KMS-11 (cell line): ENCODE measurements around the gene DISC1.

ENCODE experiments used
- H2AFZ ChIP-seq: fragments of 200-600 bp; sonication (generic); 2 replicates; pipeline ENCODE4 v1.6.1; 2016; ENCODE audit warnings: antibody characterized with exemption, mixed run types, low read depth
- H3K27ac ChIP-seq: fragments of 200-600 bp; sonication (generic); 2 replicates; pipeline ENCODE4 v1.6.1; 2016; ENCODE audit warnings: mild to moderate bottlenecking, mixed run types
- H3K27me3 ChIP-seq: fragments of 200-600 bp; sonication (generic); 2 replicates; pipeline ENCODE4 v1.6.1; 2017; ENCODE audit warnings: mild to moderate bottlenecking, low read depth, mixed run types, moderate library complexity; ENCODE audit not compliant: insufficient read depth
- H3K36me3 ChIP-seq: fragments of 200-600 bp; sonication (generic); 2 replicates; pipeline ENCODE4 v1.6.1; 2017; ENCODE audit warnings: mild to moderate bottlenecking, mixed run types; ENCODE audit not compliant: insufficient read depth
- H3K4me1 ChIP-seq: fragments of 200-600 bp; sonication (generic); 2 replicates; pipeline ENCODE4 v1.6.1; 2016; ENCODE audit warnings: mild to moderate bottlenecking, low read depth, mixed run types; ENCODE audit not compliant: poor library complexity, severe bottlenecking
- H3K4me2 ChIP-seq: fragments of 200-600 bp; sonication (generic); 2 replicates; pipeline ENCODE4 v1.7.0; 2016; ENCODE audit warnings: mild to moderate bottlenecking, mixed run types
- H3K4me3 ChIP-seq: fragments of 200-600 bp; sonication (generic); IDR thresholded peaks from 2 replicates; pipeline ENCODE4 v1.6.1; 2017; ENCODE audit warnings: low read depth, low read length, mixed read lengths; ENCODE audit not compliant: insufficient read depth
- H3K79me2 ChIP-seq: fragments of 200-600 bp; sonication (generic); 2 replicates; pipeline ENCODE4 v1.6.1; 2016; ENCODE audit warnings: low read depth, mixed run types; ENCODE audit not compliant: insufficient read depth
- H3K9ac ChIP-seq: fragments of 200-600 bp; sonication (generic); 2 replicates; pipeline ENCODE4 v1.6.1; 2016; ENCODE audit warnings: mild to moderate bottlenecking, mixed run types
- H4K20me1 ChIP-seq: fragments of 200-600 bp; sonication (generic); 2 replicates; pipeline ENCODE4 v1.6.1; 2016; ENCODE audit warnings: mild to moderate bottlenecking, mixed run types; ENCODE audit not compliant: insufficient read depth
- TF ChIP-seq, protein P1 (sequence below): fragments of 200-600 bp; sonication (generic); conservative IDR thresholded peaks from 2 replicates; pipeline ENCODE4 v1.6.1; 2017; ENCODE audit warnings: low read depth, mild to moderate bottlenecking, antibody characterized with exemption, low read length, moderate library complexity, mixed read lengths

DISC1 gene

GRCh38 chr1:231841616-231842344 is 215.2 kb downstream of the DISC1 start:
- TF ChIP-seq, protein P1, sequence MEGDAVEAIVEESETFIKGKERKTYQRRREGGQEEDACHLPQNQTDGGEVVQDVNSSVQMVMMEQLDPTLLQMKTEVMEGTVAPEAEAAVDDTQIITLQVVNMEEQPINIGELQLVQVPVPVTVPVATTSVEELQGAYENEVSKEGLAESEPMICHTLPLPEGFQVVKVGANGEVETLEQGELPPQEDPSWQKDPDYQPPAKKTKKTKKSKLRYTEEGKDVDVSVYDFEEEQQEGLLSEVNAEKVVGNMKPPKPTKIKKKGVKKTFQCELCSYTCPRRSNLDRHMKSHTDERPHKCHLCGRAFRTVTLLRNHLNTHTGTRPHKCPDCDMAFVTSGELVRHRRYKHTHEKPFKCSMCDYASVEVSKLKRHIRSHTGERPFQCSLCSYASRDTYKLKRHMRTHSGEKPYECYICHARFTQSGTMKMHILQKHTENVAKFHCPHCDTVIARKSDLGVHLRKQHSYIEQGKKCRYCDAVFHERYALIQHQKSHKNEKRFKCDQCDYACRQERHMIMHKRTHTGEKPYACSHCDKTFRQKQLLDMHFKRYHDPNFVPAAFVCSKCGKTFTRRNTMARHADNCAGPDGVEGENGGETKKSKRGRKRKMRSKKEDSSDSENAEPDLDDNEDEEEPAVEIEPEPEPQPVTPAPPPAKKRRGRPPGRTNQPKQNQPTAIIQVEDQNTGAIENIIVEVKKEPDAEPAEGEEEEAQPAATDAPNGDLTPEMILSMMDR, result no peak
- Histone ChIP-seq H3K79me2 (no peaks in the 10 kb centered on the region), H3K4me3 (no peak overlapping the region), H4K20me1 (no peaks in the 10 kb centered on the region), H3K4me2 (no peak overlapping the region), H2AFZ (no peak overlapping the region), H3K4me1 (no peaks in the 10 kb centered on the region), H3K27ac (no peak overlapping the region), H3K9ac (no peak overlapping the region), H3K36me3 (no peaks in the 10 kb centered on the region), H3K27me3 (no peaks in the 10 kb centered on the region)

DNA sequence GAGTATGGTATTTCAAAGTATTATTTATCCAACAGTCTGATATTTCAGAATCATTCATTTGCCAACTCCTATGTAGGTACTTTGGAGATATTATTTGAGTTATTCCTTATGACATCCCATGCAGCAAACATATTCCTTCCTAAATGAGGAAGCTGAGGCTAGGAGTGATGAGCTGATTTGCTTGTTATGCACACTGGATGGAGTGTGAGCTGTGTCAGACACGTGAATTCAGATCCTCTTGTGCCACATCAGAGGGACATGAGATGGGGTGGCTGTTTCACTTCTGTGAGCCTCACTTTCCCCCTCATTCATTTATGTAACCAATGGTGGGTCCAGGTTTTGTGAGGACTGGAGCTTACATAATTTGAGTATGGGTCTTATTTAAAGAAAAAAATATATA is 215.9 kb downstream of the DISC1 start:
- H3K36me3 ChIP-seq, result no peaks in the 10 kb centered on the region
- no peaks in the 10 kb centered on the region for H3K79me2 ChIP-seq
- H3K9ac ChIP-seq, result no peak overlapping the region
- no peaks in the 10 kb centered on the region for H4K20me1 ChIP-seq
- no peak overlapping the region for H3K4me2 ChIP-seq
- no peaks in the 10 kb centered on the region for H3K4me1 ChIP-seq
- no peak overlapping the region for H3K27ac ChIP-seq
- no peaks in the 10 kb centered on the region for H3K27me3 ChIP-seq
- H3K4me3 ChIP-seq, result no peak overlapping the region
- no peak overlapping the region for H2AFZ ChIP-seq
- TF ChIP-seq, protein P1, result no peak

GRCh38 chr1:231844986-231845502 is 218.5 kb downstream of the DISC1 start:
- Histone ChIP-seq H3K27me3 (no peaks in the 10 kb centered on the region), H3K4me1 (no peaks in the 10 kb centered on the region), H3K36me3 (no peaks in the 10 kb centered on the region), H3K4me3 (no peak overlapping the region), H3K27ac (no peak overlapping the region), H3K9ac (no peak overlapping the region), H4K20me1 (no peaks in the 10 kb centered on the region), H3K79me2 (no peaks in the 10 kb centered on the region), H2AFZ (no peak overlapping the region), H3K4me2 (no peak overlapping the region)
- TF ChIP-seq, protein P1, result no peak

- Histone ChIP-seq H3K79me2 (no peaks in the 10 kb centered on the region), H3K4me2 (no peak overlapping the region), H3K27me3 (no peaks in the 10 kb centered on the region), H2AFZ (no peak overlapping the region), H3K4me1 (no peaks in the 10 kb centered on the region), H3K27ac (no peak overlapping the region), H3K36me3 (no peaks in the 10 kb centered on the region), H4K20me1 (no peaks in the 10 kb centered on the region), H3K4me3 (no peak overlapping the region), H3K9ac (no peak overlapping the region)
- TF ChIP-seq, protein P1, result no peak
Measured at GRCh38 chr1:231847612-231848397, 221.2 kb downstream of the DISC1 start.
